Measurements from ENCODE around the gene TPST2. TPM values are rescaled to one million over a fixed set of nuclear protein-coding genes. Genes with fewer than 3 reads are reported as not detected.

Gene TPST2
- total and polyA plus RNA-seq, 9 of the 15 experiments (the other 6 are each of a cell fraction or from before 2014, with no cell fraction given), result 14.2 to 123 (median 60.1) TPM

GRCh38 chr22:26632422-26633155 is 42.7 kb upstream of the TPST2 start (continued):
- peak; percentile 87 for TF ChIP-seq FOXM1 (IDR thresholded peaks at IDR 0.05; ENCODE audit: low read depth)
- TF ChIP-seq FOXM1 (CRISPR knock-in tag; IDR thresholded peaks at IDR 0.05; ENCODE audit: low read depth), result no peak
- TF ChIP-seq IFI16 (CRISPR knock-in tag; IDR thresholded peaks at IDR 0.05), result no peak
- peak; percentile 91 for TF ChIP-seq NEUROD1 (IDR thresholded peaks at IDR 0.05; ENCODE audit: borderline replicate concordance, low read depth, low read length, partially characterized antibody)
- TF ChIP-seq ZNF592 (IDR thresholded peaks at IDR 0.05), result peak; percentile 76; the same call in 1 of the 2 replicates
- no peak for TF ChIP-seq ZNF280B (CRISPR knock-in tag; IDR thresholded peaks at IDR 0.05)
- TF ChIP-seq SFPQ (IDR thresholded peaks at IDR 0.05; ENCODE audit: low read depth, low read length), result no peak
- no peak for TF ChIP-seq OTX1 (CRISPR knock-in tag; IDR thresholded peaks at IDR 0.05)
- TF ChIP-seq SNAPC5 (CRISPR knock-in tag; IDR thresholded peaks at IDR 0.05), result no peak
- TF ChIP-seq GATAD2A (IDR thresholded peaks at IDR 0.05), result no peak
- peak; percentile 71 for TF ChIP-seq CCNT2 (IDR thresholded peaks at IDR 0.05; ENCODE audit: borderline replicate concordance, extremely low read depth, insufficient read length, low read depth, low read length)
- TF ChIP-seq RUNX1 (IDR thresholded peaks at IDR 0.05; ENCODE audit: low read depth), result peak; percentile 70; the same call in 1 of the 2 replicates
- no peak for TF ChIP-seq NR3C1 (CRISPR knock-in tag; IDR thresholded peaks at IDR 0.05)
- peak; percentile 71 for TF ChIP-seq EGR1 (conservative IDR thresholded peaks at IDR 0.05)
- TF ChIP-seq ZBTB11 (CRISPR knock-in tag; IDR thresholded peaks at IDR 0.05), result peak in 1 of 3 experiments; percentile 60; a peak in 1 of 6 replicates
- peak; percentile 72 to 73 for TF ChIP-seq TRIM24 (IDR thresholded peaks at IDR 0.05)
